SK-N-SH (cell line): ENCODE data around the gene TPGS1. TPM values are rescaled to one million over a fixed set of nuclear protein-coding genes. Genes with fewer than 3 reads are reported as not detected.

Source experiments
- CTCF ChIA-PET: fragments of 300-600, 350-600 bp; formaldehyde crosslinking; extraction: SDS; loops from one replicate; lab custom pipeline; 2021; lab: Yijun Ruan, JAX
- POLR2A ChIA-PET: fragments of 350-600 bp; sonication (Branson Sonifier 250); formaldehyde crosslinking; extraction: SDS; loops from one replicate; lab custom pipeline; 2020; ENCODE audit warnings: antibody characterized with exemption, inconsistent platforms; lab: Yijun Ruan, JAX
- DNase-seq: peaks from one replicate; pipeline ENCODE4 v3.0.0; 2012
- H2AFZ ChIP-seq: fragments of 200-600 bp; sonication (generic); 2 replicates; pipeline ENCODE4 v1.8.1; 2016; ENCODE audit warnings: antibody characterized with exemption, mild to moderate bottlenecking, low read depth
- H3F3A ChIP-seq: fragments of 200-600 bp; sonication (generic); replicated peaks from 2 replicates; pipeline ENCODE3; 2016; ENCODE audit warnings: antibody characterized with exemption, mild to moderate bottlenecking; ENCODE audit not compliant: insufficient read depth
- H3K27ac ChIP-seq, 2 experiments: fragments of 200-500 bp in 1 of 2; fragments of 200-600 bp in 1 of 2; sonication (Bioruptor generic) in 1 of 2; sonication (generic), shearing (Covaris generic) in 1 of 2; 2 replicates each; pipeline versions ENCODE4 v1.5.1 to v1.6.1; 2014 to 2016; ENCODE audit warnings: low read depth in 2 of 2, inconsistent platforms in 1 of 2, low read length in 1 of 2, mild to moderate bottlenecking in 1 of 2, mixed read lengths in 1 of 2
- H3K27me3 ChIP-seq: fragments of 200-600 bp; sonication (generic), shearing (Covaris generic); 2 replicates; pipeline ENCODE4 v1.6.1; 2016; ENCODE audit warnings: mixed run types; ENCODE audit not compliant: insufficient read depth
- H3K36me3 ChIP-seq, 2 experiments: fragments of 200-500 bp in 1 of 2; fragments of 200-600 bp in 1 of 2; sonication (Bioruptor generic) in 1 of 2; sonication (generic) in 1 of 2; replicated peaks in 1 of 2; 2 replicates each; pipeline versions ENCODE3 to v1.5.1; 2014 to 2016; ENCODE audit warnings: low read length in 1 of 2, mild to moderate bottlenecking in 1 of 2; ENCODE audit not compliant: insufficient read depth in 2 of 2, control insufficient read depth in 1 of 2
- H3K4me1 ChIP-seq, 2 experiments: fragments of 200-500 bp in 1 of 2; fragments of 200-600 bp in 1 of 2; sonication (Bioruptor generic) in 1 of 2; sonication (generic), shearing (Covaris generic) in 1 of 2; 2 replicates each; pipeline versions ENCODE4 v1.5.1 to v1.6.1; 2014 to 2016; ENCODE audit warnings: low read depth in 1 of 2, low read length in 1 of 2, mixed run types in 1 of 2; ENCODE audit not compliant: insufficient read depth in 2 of 2, control insufficient read depth in 1 of 2
- H3K4me2 ChIP-seq: fragments of 200-600 bp; sonication (generic), shearing (Covaris generic); 2 replicates; pipeline ENCODE4 v1.6.1; 2017; ENCODE audit warnings: mixed run types
- H3K4me3 ChIP-seq, 2 experiments: fragments of 200-500 bp in 1 of 2; fragments of 200-600 bp in 1 of 2; sonication (Bioruptor generic) in 1 of 2; sonication (generic), shearing (Covaris generic) in 1 of 2; 2 replicates each; pipeline versions ENCODE4 v1.5.1 to v1.8.1; 2014 to 2016; ENCODE audit warnings: low read depth in 2 of 2, inconsistent platforms in 1 of 2, low read length in 1 of 2, mild to moderate bottlenecking in 1 of 2, mixed read lengths in 1 of 2, moderate library complexity in 1 of 2
- H3K79me2 ChIP-seq: fragments of 200-600 bp; sonication (generic); 2 replicates; pipeline ENCODE4 v1.8.1; 2017; ENCODE audit warnings: mild to moderate bottlenecking; ENCODE audit not compliant: insufficient read depth
- H3K9ac ChIP-seq: fragments of 200-600 bp; sonication (generic); 2 replicates; pipeline ENCODE4 v1.6.1; 2017; ENCODE audit warnings: mixed run types
- H3K9me2 ChIP-seq: fragments of 200-600 bp; sonication (generic); 2 replicates; pipeline ENCODE4 v1.6.1; 2017; ENCODE audit warnings: mixed run types
- H3K9me3 ChIP-seq: fragments of 200-600 bp; sonication (generic); 2 replicates; pipeline ENCODE4 v1.6.1; 2017; ENCODE audit warnings: mixed run types, mild to moderate bottlenecking, moderate library complexity
- H4K20me1 ChIP-seq: fragments of 200-600 bp; sonication (generic); 2 replicates; pipeline ENCODE4 v1.6.1; 2017; ENCODE audit warnings: mild to moderate bottlenecking, mixed run types; ENCODE audit not compliant: insufficient read depth
- CHD2 ChIP-seq: fragments of 150-350 bp; IDR thresholded peaks from 2 replicates; pipeline ENCODE4 v1.6.1; 2018; ENCODE audit warnings: low read length; ENCODE audit not compliant: partially characterized antibody
- EP300 ChIP-seq, 2 experiments: IDR thresholded peaks; 2 replicates each; pipeline versions ENCODE4 v1.4.0 to v1.6.1; 2012; ENCODE audit warnings: borderline replicate concordance in 1 of 2, low read depth in 1 of 2, low read length in 1 of 2
- FOSL2 ChIP-seq: IDR thresholded peaks from 2 replicates; pipeline ENCODE4 v1.4.0; 2012; ENCODE audit warnings: low read depth, mild to moderate bottlenecking, moderate library complexity, borderline replicate concordance
- FOXJ3 ChIP-seq: sonication (generic); formaldehyde crosslinking; IDR thresholded peaks from 2 replicates; pipeline ENCODE4 v1.5.1; 2020; ENCODE audit warnings: mild to moderate bottlenecking, missing genetic modification reagents
- FOXM1 ChIP-seq: IDR thresholded peaks from 2 replicates; pipeline ENCODE4 v1.4.0; 2012; ENCODE audit warnings: low read depth, mild to moderate bottlenecking
- GABPA ChIP-seq: IDR thresholded peaks from 2 replicates; pipeline ENCODE4 v1.4.0; 2012; ENCODE audit warnings: low read depth, mild to moderate bottlenecking
- IRF3 ChIP-seq: fragments of 150-350 bp; IDR thresholded peaks from 2 replicates; pipeline ENCODE4 v1.6.1; 2016; ENCODE audit warnings: mild to moderate bottlenecking, low read depth, low read length
- RAD21 ChIP-seq: IDR thresholded peaks from 2 replicates; pipeline ENCODE4 v1.6.1; 2012; ENCODE audit warnings: mild to moderate bottlenecking, low read length
- RFX5 ChIP-seq: IDR thresholded peaks from 2 replicates; pipeline ENCODE4 v1.6.1; 2012; ENCODE audit warnings: mild to moderate bottlenecking, improper control_type of control experiment, low read length
- RXRA ChIP-seq: IDR thresholded peaks from 2 replicates; pipeline ENCODE4 v1.4.0; 2012; ENCODE audit warnings: low read depth, mild to moderate bottlenecking, borderline replicate concordance
- SIN3A ChIP-seq: IDR thresholded peaks from 2 replicates; pipeline ENCODE4 v1.6.1; 2012; ENCODE audit warnings: low read depth, mild to moderate bottlenecking, low read length, moderate library complexity, borderline replicate concordance
- SMC3 ChIP-seq: IDR thresholded peaks from 2 replicates; pipeline ENCODE4 v1.6.1; 2012; ENCODE audit warnings: low read depth, low read length, improper control_type of control experiment
- TCF12 ChIP-seq: IDR thresholded peaks from 2 replicates; pipeline ENCODE4 v1.4.0; 2012
- TEAD4 ChIP-seq: IDR thresholded peaks from 2 replicates; pipeline ENCODE4 v1.4.0; 2012; ENCODE audit warnings: mild to moderate bottlenecking, borderline replicate concordance; ENCODE audit not compliant: insufficient read depth
- USF2 ChIP-seq: fragments of 150-350 bp; IDR thresholded peaks from 2 replicates; pipeline ENCODE4 v1.6.1; 2017; ENCODE audit warnings: antibody characterized with exemption, low read length, low read depth, borderline replicate concordance
- YY1 ChIP-seq: IDR thresholded peaks from 2 replicates; pipeline ENCODE4 v1.4.0; 2012; ENCODE audit warnings: low read depth, mild to moderate bottlenecking
- WGBS: methylation state at CpG from one replicate; pipeline ENCODE4 v1.1.6; 2017; ENCODE audit warnings: low lambda C conversion rate; 5-methylcytosine and 5-hydroxymethylcytosine counted together
- polyA plus RNA-seq, 3 experiments: library from polyadenylated mRNA; depleted of rRNA; stranded (reverse); fragments of >200 nt; gene quantifications; 2 replicates each; pipeline ENCODE4 v1.2.3, GENCODE V29; 2012
- TF ChIP-seq, protein P1 (sequence below): IDR thresholded peaks from 2 replicates; pipeline ENCODE4 v1.4.0; 2012; ENCODE audit warnings: low read depth, borderline replicate concordance
- TF ChIP-seq, protein P2 (sequence below): IDR thresholded peaks from 2 replicates; pipeline ENCODE4 v1.4.0; 2012; ENCODE audit warnings: low read depth
- TF ChIP-seq, protein P3 (sequence below): IDR thresholded peaks from 2 replicates; pipeline ENCODE4; 2012

Gene TPGS1
- polyA plus RNA-seq, 1 of the 3 experiments (the other 2 are of a cell fraction), result 31.0 TPM

GRCh38 chr19:474126-475078 is 32.9 kb upstream of the TPGS1 start:
- POLR2A ChIA-PET, result no interaction called here
- Histone ChIP-seq H3K4me2 (no peak overlapping the region), H3K4me1 (no peaks in the 10 kb centered on the region; a peak in 1 of 4 replicates), H3K4me3 (no peak overlapping the region), H3K36me3 (no peaks in the 10 kb centered on the region), H3K9me3 (no peaks in the 10 kb centered on the region), H4K20me1 (no peaks in the 10 kb centered on the region), H2AFZ (no peak overlapping the region), H3F3A (no peaks in the 10 kb centered on the region), H3K27ac (no peak overlapping the region), H3K27me3 (no peaks in the 10 kb centered on the region), H3K9me2 (no peaks in the 10 kb centered on the region), H3K79me2 (no peaks in the 10 kb centered on the region), H3K9ac (no peak overlapping the region)
- TF ChIP-seq IRF3 (no peak), USF2 (no peak), FOXJ3 (no peak), RAD21 (no peak), EP300 (IDR thresholded peaks at IDR 0.05; ENCODE audit: borderline replicate concordance in 1 of 2, low read depth in 1 of 2, low read length in 1 of 2) (no peak), FOXM1 (no peak)
- TF ChIP-seq, protein P1, sequence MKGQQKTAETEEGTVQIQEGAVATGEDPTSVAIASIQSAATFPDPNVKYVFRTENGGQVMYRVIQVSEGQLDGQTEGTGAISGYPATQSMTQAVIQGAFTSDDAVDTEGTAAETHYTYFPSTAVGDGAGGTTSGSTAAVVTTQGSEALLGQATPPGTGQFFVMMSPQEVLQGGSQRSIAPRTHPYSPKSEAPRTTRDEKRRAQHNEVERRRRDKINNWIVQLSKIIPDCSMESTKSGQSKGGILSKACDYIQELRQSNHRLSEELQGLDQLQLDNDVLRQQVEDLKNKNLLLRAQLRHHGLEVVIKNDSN, result no peak
- CTCF ChIA-PET, result no interaction called here
- no peak for DNase-seq
- 67% methylated on average over 27 of the region's 57 CpGs for WGBS

DNA sequence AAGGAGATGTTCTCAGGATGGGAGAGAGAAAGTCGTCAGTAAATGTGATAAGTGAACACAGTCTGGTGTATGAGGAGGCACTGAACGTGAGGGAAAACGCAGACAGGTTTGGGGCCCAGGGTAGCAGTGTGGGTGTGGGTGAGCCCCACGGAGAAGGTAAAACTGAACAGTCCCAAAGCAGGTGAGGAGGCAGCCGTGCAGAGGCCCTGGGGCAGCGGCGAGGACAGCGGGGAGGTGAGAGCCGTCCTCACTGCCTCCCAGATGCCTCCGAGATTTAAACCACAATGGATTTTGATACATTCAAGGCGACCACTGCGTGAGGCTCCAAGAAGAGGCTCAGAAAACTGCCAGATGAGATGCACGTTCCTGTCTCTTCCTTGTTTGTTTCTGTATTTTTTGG is 31.9 kb upstream of the TPGS1 start:
- DNase-seq, result no peak
- WGBS, result 61% methylated on average over 7 of the region's 13 CpGs
- Histone ChIP-seq H3K4me3 (no peak overlapping the region), H3K9me3 (no peaks in the 10 kb centered on the region), H3K4me1 (peaks cover 0 to 3% of the 10 kb centered on the region in 2 experiments; a peak in 1 of 4 replicates), H3F3A (peaks cover 6% of the 10 kb centered on the region), H2AFZ (no peak overlapping the region), H3K9me2 (no peaks in the 10 kb centered on the region), H3K79me2 (no peaks in the 10 kb centered on the region), H3K27me3 (no peaks in the 10 kb centered on the region), H3K4me2 (no peak overlapping the region), H4K20me1 (no peaks in the 10 kb centered on the region), H3K9ac (no peak overlapping the region), H3K36me3 (no peaks in the 10 kb centered on the region), H3K27ac (no peak overlapping the region)
- ChIA-PET POLR2A (no interaction called here), CTCF (no interaction called here)
- TF ChIP-seq, protein P1, result no peak
- TF ChIP-seq FOSL2 (no peak), TEAD4 (no peak), SIN3A (no peak), SMC3 (no peak), RFX5 (no peak), RXRA (no peak), TCF12 (no peak), YY1 (no peak), CHD2 (no peak), GABPA (no peak)
- TF ChIP-seq, protein P2, sequence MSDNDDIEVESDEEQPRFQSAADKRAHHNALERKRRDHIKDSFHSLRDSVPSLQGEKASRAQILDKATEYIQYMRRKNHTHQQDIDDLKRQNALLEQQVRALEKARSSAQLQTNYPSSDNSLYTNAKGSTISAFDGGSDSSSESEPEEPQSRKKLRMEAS, result no peak
- TF ChIP-seq, protein P3, sequence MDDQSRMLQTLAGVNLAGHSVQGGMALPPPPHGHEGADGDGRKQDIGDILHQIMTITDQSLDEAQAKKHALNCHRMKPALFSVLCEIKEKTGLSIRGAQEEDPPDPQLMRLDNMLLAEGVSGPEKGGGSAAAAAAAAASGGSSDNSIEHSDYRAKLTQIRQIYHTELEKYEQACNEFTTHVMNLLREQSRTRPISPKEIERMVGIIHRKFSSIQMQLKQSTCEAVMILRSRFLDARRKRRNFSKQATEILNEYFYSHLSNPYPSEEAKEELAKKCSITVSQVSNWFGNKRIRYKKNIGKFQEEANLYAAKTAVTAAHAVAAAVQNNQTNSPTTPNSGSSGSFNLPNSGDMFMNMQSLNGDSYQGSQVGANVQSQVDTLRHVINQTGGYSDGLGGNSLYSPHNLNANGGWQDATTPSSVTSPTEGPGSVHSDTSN, result no peak
